Measurements from ENCODE around the gene NCAPD2. TPM values are rescaled to one million over a fixed set of nuclear protein-coding genes. Genes with fewer than 3 reads are reported as not detected.
"Not testable (repeated sequence)": the region's sequence is repeated elsewhere in the genome, so short reads cannot be mapped to it uniquely, and the experiment has no call there.

NCAPD2 gene
- total RNA-seq, 3 donors from 2014 or later (not counting 1 experiment from before 2014, with no cell fraction given) = 38.8 to 53.1 (median 44.1) TPM

GRCh38 chr12:6555018-6555691 lies 61.3 kb downstream of the NCAPD2 start:
- Histone ChIP-seq H3K27me3 (ENCODE audit: control insufficient read depth, insufficient read depth, low read length) (no peaks in the 10 kb centered on the region), H3K4me1 (ENCODE audit: control insufficient read depth, insufficient read depth, low read length) (peaks cover 60% of the 10 kb centered on the region), H3K27ac (ENCODE audit: low read length) (no peak overlapping the region), H3K36me3 (ENCODE audit: control insufficient read depth, insufficient read depth, low read length) (peaks cover 28% of the 10 kb centered on the region), H3K4me3 (ENCODE audit: low read length) (peak overlapping the region; percentile 60), H3K9me3 (ENCODE audit: control insufficient read depth, insufficient read depth, low read length) (no peaks in the 10 kb centered on the region)
- no peak for TF ChIP-seq CTCF (IDR thresholded peaks at IDR 0.05)
- H3K9me3 Mint-ChIP-seq = no peaks in the 10 kb centered on the region
- no peaks in the 10 kb centered on the region for H3K27me3 Mint-ChIP-seq (ENCODE audit: low read depth in 2 of 2)
- H3K4me1 Mint-ChIP-seq = peaks cover 37 to 48% of the 10 kb centered on the region in 2 donors
- intact Hi-C loops (cut with micrococcal nuclease) = loop anchor here (2.0 kb wide), 1 partner anchor 224 kb away; no protein-coding TSS in a partner anchor
- peak overlapping the region; percentile 88 for H3K4me3 Mint-ChIP-seq
- ATAC-seq = peak in 2 of 3 donors; percentile 1 to 2
- H3K27ac Mint-ChIP-seq = peak overlapping the region in 1 of 2 donors; percentile 77
- no peaks in the 10 kb centered on the region for H3K36me3 Mint-ChIP-seq
- no peak for DNase-seq
- 2% methylated on average over 61 of the region's 61 CpGs for WGBS (ENCODE audit: insufficient coverage)

DNA sequence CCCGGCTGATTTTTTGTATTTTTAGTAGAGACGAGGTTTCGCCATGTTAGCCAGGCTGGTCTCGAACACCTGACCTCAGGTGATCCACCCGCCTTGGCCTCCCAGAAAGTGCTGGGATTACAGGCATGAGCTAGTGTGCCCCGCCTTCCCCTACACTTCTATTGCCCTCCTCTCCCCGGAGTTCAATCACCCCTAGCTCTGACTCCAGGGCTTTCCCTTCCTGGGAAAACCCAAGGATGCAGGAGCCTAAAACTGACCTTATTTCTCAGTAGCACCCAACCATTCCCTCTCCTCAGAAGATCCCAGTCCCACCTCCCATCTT lies 62.6 kb downstream of the NCAPD2 start:
- H3K9me3 Mint-ChIP-seq; ATAC-seq; H3K9me3 ChIP-seq (ENCODE audit: control insufficient read depth, insufficient read depth, low read length); DNase-seq; intact Hi-C loops (cut with micrococcal nuclease); H3K27me3 ChIP-seq (ENCODE audit: control insufficient read depth, insufficient read depth, low read length); H3K4me3 ChIP-seq (ENCODE audit: low read length); H3K27ac ChIP-seq (ENCODE audit: low read length); H3K36me3 Mint-ChIP-seq; H3K27me3 Mint-ChIP-seq (ENCODE audit: low read depth in 2 of 2): not testable (repeated sequence)
- H3K27ac Mint-ChIP-seq = peak overlapping the region; percentile 70 to 77
- peaks cover 34 to 42% of the 10 kb centered on the region in 2 donors for H3K4me1 Mint-ChIP-seq
- Histone ChIP-seq H3K36me3 (ENCODE audit: control insufficient read depth, insufficient read depth, low read length) (peaks cover 32% of the 10 kb centered on the region), H3K4me1 (ENCODE audit: control insufficient read depth, insufficient read depth, low read length) (peaks cover 49% of the 10 kb centered on the region)
- H3K4me3 Mint-ChIP-seq = peak overlapping the region; percentile 86
- 88% methylated on average over 7 of the region's 7 CpGs for WGBS (ENCODE audit: insufficient coverage)

GRCh38 chr12:6556857-6557256 lies 63.0 kb downstream of the NCAPD2 start:
- ATAC-seq = no peak

More at GRCh38 chr12:6556857-6557256, 63.0 kb downstream of the NCAPD2 start:
- H3K9me3 ChIP-seq (ENCODE audit: control insufficient read depth, insufficient read depth, low read length) = no peaks in the 10 kb centered on the region
- H3K27me3 Mint-ChIP-seq (ENCODE audit: low read depth in 2 of 2) = no peaks in the 10 kb centered on the region
- intact Hi-C loops (cut with micrococcal nuclease) = no loop called here
- no peak for DNase-seq
- H3K27ac ChIP-seq (ENCODE audit: low read length) = no peak overlapping the region
- no peaks in the 10 kb centered on the region for H3K27me3 ChIP-seq (ENCODE audit: control insufficient read depth, insufficient read depth, low read length)
- no peaks in the 10 kb centered on the region for H3K36me3 Mint-ChIP-seq
- H3K4me3 Mint-ChIP-seq = peak overlapping the region; percentile 86
- H3K4me1 Mint-ChIP-seq = peaks cover 30 to 39% of the 10 kb centered on the region in 2 donors
- peaks cover 46% of the 10 kb centered on the region for H3K4me1 ChIP-seq (ENCODE audit: control insufficient read depth, insufficient read depth, low read length)
- peaks cover 32% of the 10 kb centered on the region for H3K36me3 ChIP-seq (ENCODE audit: control insufficient read depth, insufficient read depth, low read length)
- H3K9me3 Mint-ChIP-seq = no peaks in the 10 kb centered on the region
- 92% methylated on average over 4 of the region's 4 CpGs for WGBS (ENCODE audit: insufficient coverage)
- H3K27ac Mint-ChIP-seq = peak overlapping the region; percentile 70 to 77
- H3K4me3 ChIP-seq (ENCODE audit: low read length) = no peak overlapping the region
- TF ChIP-seq CTCF (IDR thresholded peaks at IDR 0.05) = no peak
